Keratinocyte (primary cell): ENCODE results near the gene ERBB4. TPM values are rescaled to one million over a fixed set of nuclear protein-coding genes. Genes with fewer than 3 reads are reported as not detected.

Experiments
- DNase-seq: peaks from one replicate; pipeline ENCODE4 v3.0.0-alpha.2; 2011; ENCODE audit warnings: low read depth, missing footprints, low spot score
- FAIRE-seq: peaks from 2 replicates; lab custom pipeline; 2011; peaks lifted over from hg19 to GRCh38; lab: Jason Lieb, UNC
- H2AFZ ChIP-seq: 2 replicates; pipeline ENCODE4 v1.6.0; 2012; ENCODE audit warnings: low read length, control low read depth, inconsistent platforms; ENCODE audit not compliant: control insufficient read depth
- H3K27ac ChIP-seq: 2 replicates; pipeline ENCODE4 v1.5.1; 2011; ENCODE audit warnings: low read length; ENCODE audit not compliant: control insufficient read depth, insufficient read depth
- H3K27me3 ChIP-seq: 3 replicates; pipeline ENCODE4 v1.6.0; 2011; ENCODE audit warnings: low read length; ENCODE audit not compliant: control insufficient read depth, insufficient read depth; ENCODE audit errors: extremely low read depth
- H3K36me3 ChIP-seq, 2 experiments: 2 replicates in 1 of 2; 3 replicates in 1 of 2; pipeline ENCODE4 v1.5.1; 2011; ENCODE audit warnings: low read length in 2 of 2, mild to moderate bottlenecking in 1 of 2; ENCODE audit not compliant: control insufficient read depth in 2 of 2, insufficient read depth in 2 of 2; ENCODE audit errors: extremely low read depth in 1 of 2
- H3K4me1 ChIP-seq: 3 replicates; pipeline ENCODE4 v1.5.1; 2011; ENCODE audit warnings: low read length; ENCODE audit not compliant: control insufficient read depth, insufficient read depth; ENCODE audit errors: extremely low read depth
- H3K4me2 ChIP-seq: 3 replicates; pipeline ENCODE4 v1.6.0; 2011; ENCODE audit warnings: low read depth, low read length; ENCODE audit not compliant: control insufficient read depth, insufficient read depth; ENCODE audit errors: extremely low read depth
- H3K4me3 ChIP-seq, 3 experiments: fragments of 200-600 bp in 1 of 3; sonication (generic) in 1 of 3; 2 replicates in 2 of 3; 3 replicates in 1 of 3; pipeline ENCODE4 v1.5.1; 2011 to 2016; ENCODE audit warnings: low read length in 3 of 3, mild to moderate bottlenecking in 3 of 3, control low read depth in 2 of 3, inconsistent platforms in 1 of 3, low read depth in 1 of 3, mixed read lengths in 1 of 3, mixed run types in 1 of 3, moderate library complexity in 1 of 3; ENCODE audit not compliant: control insufficient read depth in 2 of 3, insufficient read depth in 2 of 3; ENCODE audit errors: extremely low read depth in 1 of 3
- H3K79me2 ChIP-seq: 2 replicates; pipeline ENCODE4 v1.6.0; 2012; ENCODE audit warnings: low read length; ENCODE audit not compliant: control insufficient read depth, insufficient read depth
- H3K9ac ChIP-seq: 3 replicates; pipeline ENCODE4 v1.6.0; 2011; ENCODE audit warnings: low read length; ENCODE audit not compliant: control insufficient read depth, insufficient read depth; ENCODE audit errors: extremely low read depth
- H3K9me1 ChIP-seq: 3 replicates; pipeline ENCODE4 v1.6.0; 2011; ENCODE audit warnings: low read length; ENCODE audit not compliant: control insufficient read depth, insufficient read depth; ENCODE audit errors: extremely low read depth
- H3K9me3 ChIP-seq: 2 replicates; pipeline ENCODE4 v1.5.1; 2012; ENCODE audit warnings: low read depth, low read length; ENCODE audit not compliant: control insufficient read depth
- H4K20me1 ChIP-seq: 3 replicates; pipeline ENCODE4 v1.6.0; 2011; ENCODE audit warnings: low read length; ENCODE audit not compliant: control insufficient read depth, insufficient read depth; ENCODE audit errors: extremely low read depth
- EZH2 ChIP-seq: IDR thresholded peaks from one replicate; pipeline ENCODE4 v1.6.1; 2012; ENCODE audit warnings: inconsistent platforms, mild to moderate bottlenecking, low read length, moderate library complexity
- dilution Hi-C: fragments of 300-500 bp; cut with MboI; formaldehyde crosslinking; loops from one replicate; pipeline ENCODE4 v1.7.0; 2020; ENCODE audit warnings: low sequenced_read_pairs; ENCODE audit not compliant: extremely low pct_ligation_motif_present
- polyA plus RNA-seq, 5 experiments: library from polyadenylated mRNA; depleted of rRNA in 3 of 5; stranded (reverse) in 3 of 5; stranded (forward) in 1 of 5; unstranded in 1 of 5; fragments of >200 nt; gene quantifications; 1 replicate in 1 of 5; 2 replicates in 3 of 5; 3 replicates in 1 of 5; pipeline versions ENCODE4 v1.2.1 to v1.2.3, GENCODE V29; 2011 to 2012; ENCODE audit warnings: missing spikeins in 2 of 5, low read depth in 1 of 5, low replicate concordance in 1 of 5
- TF ChIP-seq, protein P1 (sequence below), 3 experiments: IDR thresholded peaks in 1 of 3; conservative IDR thresholded peaks in 1 of 3; optimal IDR thresholded peaks in 1 of 3; 2 replicates in 2 of 3; 3 replicates in 1 of 3; pipeline versions ENCODE3 to v1.5.1; 2011; ENCODE audit warnings: low read length in 3 of 3, mild to moderate bottlenecking in 3 of 3, moderate library complexity in 2 of 3, control low read depth in 1 of 3, inconsistent platforms in 1 of 3; ENCODE audit not compliant: insufficient read depth in 2 of 3; ENCODE audit errors: extremely low read depth in 1 of 3

ERBB4 gene
- polyA plus RNA-seq, 1 donor (not counting 4 experiments of a cell fraction or from before 2014, with no cell fraction given) = 0.01 TPM

DNA sequence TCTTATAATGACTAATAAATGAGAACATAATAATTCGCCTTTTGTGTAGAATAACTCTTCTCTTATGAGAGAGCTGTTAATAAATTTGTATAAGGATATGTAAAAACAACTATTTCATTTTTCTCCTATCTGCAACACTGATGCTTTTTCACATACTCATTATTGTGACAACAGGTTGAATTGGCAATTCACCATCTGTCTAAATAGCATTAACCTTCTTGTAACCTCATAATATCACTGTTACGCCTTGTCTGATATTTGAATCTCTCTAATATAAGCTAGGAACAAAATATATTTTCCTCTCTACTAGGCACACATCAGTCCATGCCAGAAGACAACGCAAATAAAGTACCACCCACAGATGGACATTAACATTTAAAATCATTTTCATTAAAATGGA lies 1043.3 kb downstream of the ERBB4 start:
- H3K9ac ChIP-seq = no peak overlapping the region
- H3K9me1 ChIP-seq = no peaks in the 10 kb centered on the region
- TF ChIP-seq, protein P1, sequence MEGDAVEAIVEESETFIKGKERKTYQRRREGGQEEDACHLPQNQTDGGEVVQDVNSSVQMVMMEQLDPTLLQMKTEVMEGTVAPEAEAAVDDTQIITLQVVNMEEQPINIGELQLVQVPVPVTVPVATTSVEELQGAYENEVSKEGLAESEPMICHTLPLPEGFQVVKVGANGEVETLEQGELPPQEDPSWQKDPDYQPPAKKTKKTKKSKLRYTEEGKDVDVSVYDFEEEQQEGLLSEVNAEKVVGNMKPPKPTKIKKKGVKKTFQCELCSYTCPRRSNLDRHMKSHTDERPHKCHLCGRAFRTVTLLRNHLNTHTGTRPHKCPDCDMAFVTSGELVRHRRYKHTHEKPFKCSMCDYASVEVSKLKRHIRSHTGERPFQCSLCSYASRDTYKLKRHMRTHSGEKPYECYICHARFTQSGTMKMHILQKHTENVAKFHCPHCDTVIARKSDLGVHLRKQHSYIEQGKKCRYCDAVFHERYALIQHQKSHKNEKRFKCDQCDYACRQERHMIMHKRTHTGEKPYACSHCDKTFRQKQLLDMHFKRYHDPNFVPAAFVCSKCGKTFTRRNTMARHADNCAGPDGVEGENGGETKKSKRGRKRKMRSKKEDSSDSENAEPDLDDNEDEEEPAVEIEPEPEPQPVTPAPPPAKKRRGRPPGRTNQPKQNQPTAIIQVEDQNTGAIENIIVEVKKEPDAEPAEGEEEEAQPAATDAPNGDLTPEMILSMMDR (optimal IDR thresholded peaks at IDR 0.05 in 1 of 3, IDR thresholded peaks at IDR 0.05 in 1 of 3, conservative IDR thresholded peaks at IDR 0.05 in 1 of 3; ENCODE audit: extremely low read depth in 1 of 3, insufficient read depth in 2 of 3, low read length in 3 of 3) = no peak
- TF ChIP-seq EZH2 = no peak
- dilution Hi-C loops = no loop called here
- H3K9me3 ChIP-seq = no peaks in the 10 kb centered on the region
- no peaks in the 10 kb centered on the region for H3K36me3 ChIP-seq
- FAIRE-seq (no peak), DNase-seq (no peak)
- H3K4me1 ChIP-seq = no peaks in the 10 kb centered on the region
- no peaks in the 10 kb centered on the region for H4K20me1 ChIP-seq
- no peak overlapping the region for H3K4me3 ChIP-seq
- no peak overlapping the region for H3K4me2 ChIP-seq
- no peaks in the 10 kb centered on the region for H3K79me2 ChIP-seq
- no peak overlapping the region for H3K27ac ChIP-seq
- H3K27me3 ChIP-seq = no peaks in the 10 kb centered on the region
- H2AFZ ChIP-seq = no peak overlapping the region

DNA sequence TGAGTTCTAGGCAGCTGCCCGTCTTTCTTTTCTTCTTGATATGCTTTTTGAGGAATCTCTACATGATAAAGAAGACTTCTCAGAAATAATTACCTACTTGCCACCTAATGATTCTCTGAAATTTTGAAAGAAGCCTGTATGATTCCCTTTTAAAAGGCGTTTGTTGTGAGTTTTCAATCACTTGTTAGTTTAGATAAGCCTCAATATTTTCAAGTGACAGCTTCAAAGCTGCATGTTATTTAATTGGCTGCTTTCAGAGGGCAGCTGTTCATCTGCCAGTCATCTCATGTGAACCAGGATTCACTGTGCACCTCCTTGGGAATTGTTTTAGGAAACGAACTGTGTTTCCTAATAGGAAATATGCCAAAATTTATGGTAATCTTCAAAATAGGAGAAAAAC lies 1044.1 kb downstream of the ERBB4 start:
- H3K9me3 ChIP-seq = no peaks in the 10 kb centered on the region
- dilution Hi-C loops = no loop called here
- H3K4me2 ChIP-seq = no peak overlapping the region
- TF ChIP-seq, protein P1 (optimal IDR thresholded peaks at IDR 0.05 in 1 of 3, IDR thresholded peaks at IDR 0.05 in 1 of 3, conservative IDR thresholded peaks at IDR 0.05 in 1 of 3; ENCODE audit: extremely low read depth in 1 of 3, insufficient read depth in 2 of 3, low read length in 3 of 3) = no peak
- TF ChIP-seq EZH2 = no peak
- no peaks in the 10 kb centered on the region for H3K36me3 ChIP-seq
- no peak overlapping the region for H3K27ac ChIP-seq
- H4K20me1 ChIP-seq = no peaks in the 10 kb centered on the region
- H3K9me1 ChIP-seq = no peaks in the 10 kb centered on the region
- no peak overlapping the region for H2AFZ ChIP-seq
- DNase-seq (no peak), FAIRE-seq (no peak)
- H3K4me1 ChIP-seq = no peaks in the 10 kb centered on the region
- no peak overlapping the region for H3K9ac ChIP-seq
- no peak overlapping the region for H3K4me3 ChIP-seq
- no peaks in the 10 kb centered on the region for H3K27me3 ChIP-seq
- H3K79me2 ChIP-seq = no peaks in the 10 kb centered on the region
